ENCODE results near the gene TUBB.

- TF ChIP-seq CTCF (tag by site-specific recombination; IDR thresholded peaks at IDR 0.05): no peak
- TF ChIP-seq ZNF132 (tag by site-specific recombination; IDR thresholded peaks at IDR 0.05; ENCODE audit: borderline replicate concordance): no peak
- TF ChIP-seq ZBTB8A (tag by site-specific recombination; IDR thresholded peaks at IDR 0.05): no peak
- 0 out of 2 replicates have a peak, but pooled peaks have one; percentile 23 for TF ChIP-seq REST (tag by site-specific recombination; IDR thresholded peaks at IDR 0.05)
- no peak for TF ChIP-seq ZNF580 (tag by site-specific recombination; IDR thresholded peaks at IDR 0.05)
- TF ChIP-seq ZBTB11 (tag by site-specific recombination; conservative IDR thresholded peaks at IDR 0.05; ENCODE audit: low read depth): no peak
- TF ChIP-seq ZNF670 (tag by site-specific recombination; IDR thresholded peaks at IDR 0.05; ENCODE audit: low read depth): no peak
- TF ChIP-seq ELK4 (IDR thresholded peaks at IDR 0.05; ENCODE audit: borderline replicate concordance, low read depth, low read length): no peak
- no peak for TF ChIP-seq ZNF510 (tag by site-specific recombination; IDR thresholded peaks at IDR 0.05; ENCODE audit: insufficient replicate concordance)
- TF ChIP-seq ZNF398 (tag by site-specific recombination; IDR thresholded peaks at IDR 0.05): peak; percentile 80
- TF ChIP-seq ZNF175 (tag by site-specific recombination; IDR thresholded peaks at IDR 0.05): no peak
- peak; percentile 94 for TF ChIP-seq INSM2 (tag by site-specific recombination; IDR thresholded peaks at IDR 0.05)
- TF ChIP-seq ZNF184 (tag by site-specific recombination; IDR thresholded peaks at IDR 0.05): 0 out of 2 replicates have a peak, but pooled peaks have one; percentile 36
These were observed 49.1 kb downstream of the TUBB start for GRCh38 chr6:30769088-30769852.
